Measurements from ENCODE around the gene TSNAXIP1.

Gene TSNAXIP1

GRCh38 chr16:67806428-67807147, at the start of gene TSNAXIP1, which contains the start of gene RANBP10:
Gene TSNAXIP1, plus strand, starts transcription at chr16:67806889. Its CDS starts 261 bp downstream, at chr16:67807150.
Gene RANBP10, minus strand, starts transcription at chr16:67806560. Its CDS starts 24 bp downstream, at chr16:67806536.
- peak; percentile 92 for DNase-seq (ENCODE audit: low spot score)

GRCh38 chr16:67758006-67758405, 48.7 kb upstream of the TSNAXIP1 start:
- no peak for DNase-seq (ENCODE audit: low spot score)

GRCh38 chr16:67758966-67759365, 47.7 kb upstream of the TSNAXIP1 start:
- DNase-seq (ENCODE audit: low spot score): no peak

GRCh38 chr16:67760206-67760955, 46.3 kb upstream of the TSNAXIP1 start:
- DNase-seq (ENCODE audit: low spot score): no peak

- no peak for DNase-seq (ENCODE audit: low spot score)
Measured at GRCh38 chr16:67760956-67761230, 45.8 kb upstream of the TSNAXIP1 start.

- DNase-seq (ENCODE audit: low spot score): no peak
Measured at GRCh38 chr16:67761924-67762323, 44.8 kb upstream of the TSNAXIP1 start.

- DNase-seq (ENCODE audit: low spot score): no peak
Measured at GRCh38 chr16:67762385-67762784, 44.3 kb upstream of the TSNAXIP1 start.

- no peak for DNase-seq (ENCODE audit: low spot score)
Measured at GRCh38 chr16:67763066-67763465, 43.6 kb upstream of the TSNAXIP1 start.

GRCh38 chr16:67764158-67764667, 42.5 kb upstream of the TSNAXIP1 start:
- DNase-seq (ENCODE audit: low spot score): no peak

- no peak for DNase-seq (ENCODE audit: low spot score)
Measured at GRCh38 chr16:67766291-67766690, 40.4 kb upstream of the TSNAXIP1 start.

GRCh38 chr16:67767953-67768352, 38.7 kb upstream of the TSNAXIP1 start:
- DNase-seq (ENCODE audit: low spot score): no peak

GRCh38 chr16:67770346-67770991, 36.2 kb upstream of the TSNAXIP1 start:
- no peak for DNase-seq (ENCODE audit: low spot score)

GRCh38 chr16:67773099-67773498, 33.6 kb upstream of the TSNAXIP1 start:
- no peak for DNase-seq (ENCODE audit: low spot score)

- no peak for DNase-seq (ENCODE audit: low spot score)
Measured at GRCh38 chr16:67773569-67774456, 32.9 kb upstream of the TSNAXIP1 start.

- no peak for DNase-seq (ENCODE audit: low spot score)
Measured at GRCh38 chr16:67774457-67774853, 32.2 kb upstream of the TSNAXIP1 start.

- no peak for DNase-seq (ENCODE audit: low spot score)
Measured at GRCh38 chr16:67775273-67775672, 31.4 kb upstream of the TSNAXIP1 start.

GRCh38 chr16:67779256-67780014, 27.3 kb upstream of the TSNAXIP1 start:
- DNase-seq (ENCODE audit: low spot score): no peak

- no peak for DNase-seq (ENCODE audit: low spot score)
Measured at GRCh38 chr16:67780847-67781564, 25.7 kb upstream of the TSNAXIP1 start.

GRCh38 chr16:67781565-67781921, 25.1 kb upstream of the TSNAXIP1 start:
- no peak for DNase-seq (ENCODE audit: low spot score)

GRCh38 chr16:67782567-67783352, 23.9 kb upstream of the TSNAXIP1 start:
- DNase-seq (ENCODE audit: low spot score): no peak

Measured in COLO829 (cell line).